Activated naive CD4-positive, alpha-beta T cell treated with anti-CD3 and anti-CD28 coated beads, Interleukin-2, amount 50 U/mL, for 24 hours (primary cell): ENCODE data around the gene RPL22.

ENCODE experiments used
- H3K27ac Mint-ChIP-seq: one replicate; pipeline ENCODE4 v1.8.0; 2021; ENCODE audit warnings: mild to moderate bottlenecking, mixed read lengths
- H3K27me3 Mint-ChIP-seq: one replicate; pipeline ENCODE4 v1.8.0; 2021; ENCODE audit warnings: mixed read lengths
- H3K36me3 Mint-ChIP-seq: one replicate; pipeline ENCODE4 v1.8.0; 2021; ENCODE audit warnings: mixed read lengths
- H3K4me1 Mint-ChIP-seq: one replicate; pipeline ENCODE4 v1.8.0; 2021; ENCODE audit warnings: mixed read lengths
- H3K4me3 Mint-ChIP-seq: one replicate; pipeline ENCODE4 v1.8.0; 2021; ENCODE audit warnings: mild to moderate bottlenecking, mixed read lengths
- H3K9me3 Mint-ChIP-seq: one replicate; pipeline ENCODE4 v1.8.0; 2021; ENCODE audit warnings: mixed read lengths

RPL22 gene

GRCh38 chr1:6158181-6158580 lies 41.2 kb downstream of the RPL22 start:
- H3K36me3 Mint-ChIP-seq = no peaks in the 10 kb centered on the region
- H3K27me3 Mint-ChIP-seq = peaks cover 14% of the 10 kb centered on the region
- H3K4me1 Mint-ChIP-seq = no peaks in the 10 kb centered on the region
- H3K4me3 Mint-ChIP-seq = no peak overlapping the region
- H3K9me3 Mint-ChIP-seq = no peaks in the 10 kb centered on the region
- H3K27ac Mint-ChIP-seq = no peak overlapping the region

DNA sequence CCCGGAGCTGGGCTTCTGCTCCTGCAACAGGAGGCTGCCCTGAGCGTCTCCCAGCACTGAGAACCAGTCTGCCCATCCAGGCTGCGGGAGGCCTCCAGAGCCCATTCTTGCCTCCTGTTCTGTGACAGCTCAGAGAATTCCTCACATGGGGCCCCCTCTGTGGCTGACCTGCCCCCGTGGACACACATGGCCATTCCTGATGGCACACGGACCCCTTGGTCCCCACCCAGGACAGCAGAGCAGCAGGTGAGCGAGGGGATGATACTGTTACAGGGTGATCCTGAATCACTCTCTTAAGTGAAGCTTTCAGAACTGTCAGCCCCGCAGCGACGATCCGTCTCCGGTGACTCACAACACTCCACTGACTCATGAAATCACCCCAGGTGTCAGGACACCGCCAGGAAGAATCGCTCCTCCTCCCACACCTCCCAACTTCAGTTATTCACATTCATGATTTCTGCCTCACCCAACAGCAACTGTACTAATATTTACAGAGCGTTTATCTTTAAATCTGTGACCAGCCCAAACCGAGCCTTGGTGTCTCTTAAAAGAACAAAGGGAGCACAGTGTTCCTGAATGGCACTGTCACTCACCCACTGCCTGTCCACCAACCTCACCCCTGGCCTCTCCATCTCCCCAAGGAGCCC lies 41.7 kb downstream of the RPL22 start:
- Mint-ChIP-seq H3K36me3 (no peaks in the 10 kb centered on the region), H3K4me1 (no peaks in the 10 kb centered on the region), H3K27ac (no peak overlapping the region), H3K9me3 (no peaks in the 10 kb centered on the region), H3K4me3 (no peak overlapping the region), H3K27me3 (peaks cover 14% of the 10 kb centered on the region)

- Mint-ChIP-seq H3K9me3 (no peaks in the 10 kb centered on the region), H3K4me3 (no peak overlapping the region), H3K4me1 (no peaks in the 10 kb centered on the region), H3K27ac (no peak overlapping the region), H3K36me3 (no peaks in the 10 kb centered on the region), H3K27me3 (peaks cover 14% of the 10 kb centered on the region)
Observed at GRCh38 chr1:6157132-6157527, 42.3 kb downstream of the RPL22 start.

DNA sequence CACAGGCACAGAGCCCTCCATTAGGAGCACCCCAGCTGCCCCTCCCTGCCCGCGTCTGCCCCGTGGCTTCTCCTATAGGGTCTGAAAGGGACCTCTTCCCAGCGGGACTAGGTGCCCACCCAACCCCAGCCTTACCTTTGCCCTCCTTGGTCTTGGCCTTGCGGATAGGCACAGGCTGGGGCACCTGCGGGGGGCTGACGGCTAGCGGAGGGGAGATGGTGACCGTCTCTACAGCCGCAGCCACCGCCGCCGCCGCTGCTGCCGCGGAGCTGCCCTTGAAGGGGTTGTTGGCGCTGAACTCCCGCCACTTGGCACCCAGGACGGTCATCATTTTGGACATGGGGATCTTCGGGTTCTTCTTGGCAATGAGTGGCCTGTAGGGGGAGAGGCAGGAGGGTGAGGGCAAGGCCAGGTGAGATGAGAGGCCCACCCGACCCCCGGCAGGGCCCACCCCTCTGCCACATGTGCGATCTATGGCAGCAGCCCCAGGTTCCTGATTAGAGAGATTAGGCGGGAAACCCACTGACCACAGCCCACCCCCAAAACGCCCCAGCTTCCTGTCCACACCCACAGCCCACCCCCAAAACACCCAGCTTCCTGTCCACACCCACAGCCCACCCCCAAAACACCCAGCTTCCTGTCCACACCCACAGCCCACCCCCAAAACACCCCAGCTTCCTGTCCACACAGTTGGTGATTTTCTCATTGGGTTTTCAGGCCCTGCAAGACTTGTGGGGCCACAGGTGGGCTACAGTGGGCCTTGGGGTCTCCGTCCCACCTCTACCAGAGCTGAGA lies 44.7 kb downstream of the RPL22 start:
- Mint-ChIP-seq H3K27ac (no peak overlapping the region), H3K9me3 (no peaks in the 10 kb centered on the region), H3K27me3 (peaks cover 9% of the 10 kb centered on the region), H3K4me1 (no peaks in the 10 kb centered on the region), H3K4me3 (no peak overlapping the region), H3K36me3 (no peaks in the 10 kb centered on the region)

DNA sequence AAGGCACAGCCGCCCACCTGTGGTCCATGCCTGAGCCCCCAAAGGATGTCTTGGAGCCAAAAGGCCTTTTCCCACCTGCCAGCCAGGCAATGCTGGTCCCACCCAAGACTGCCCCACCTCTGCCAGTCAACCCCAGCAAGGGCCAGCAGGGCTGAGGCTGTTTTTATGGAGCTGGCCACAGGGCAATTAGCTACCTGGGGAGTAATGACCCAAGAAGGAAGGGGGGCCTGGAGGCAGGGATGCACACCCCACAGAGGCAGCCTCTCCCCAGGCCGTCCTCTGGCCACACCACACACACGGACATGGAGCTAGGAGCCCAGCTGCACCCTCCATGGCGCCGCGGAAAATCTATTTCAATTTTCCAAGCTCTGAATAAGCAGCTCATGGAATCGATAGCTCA lies 46.5 kb downstream of the RPL22 start:
- Mint-ChIP-seq H3K27ac (no peak overlapping the region), H3K4me3 (no peak overlapping the region), H3K36me3 (no peaks in the 10 kb centered on the region), H3K27me3 (peaks cover 5% of the 10 kb centered on the region), H3K9me3 (no peaks in the 10 kb centered on the region), H3K4me1 (peaks cover 4% of the 10 kb centered on the region)

DNA sequence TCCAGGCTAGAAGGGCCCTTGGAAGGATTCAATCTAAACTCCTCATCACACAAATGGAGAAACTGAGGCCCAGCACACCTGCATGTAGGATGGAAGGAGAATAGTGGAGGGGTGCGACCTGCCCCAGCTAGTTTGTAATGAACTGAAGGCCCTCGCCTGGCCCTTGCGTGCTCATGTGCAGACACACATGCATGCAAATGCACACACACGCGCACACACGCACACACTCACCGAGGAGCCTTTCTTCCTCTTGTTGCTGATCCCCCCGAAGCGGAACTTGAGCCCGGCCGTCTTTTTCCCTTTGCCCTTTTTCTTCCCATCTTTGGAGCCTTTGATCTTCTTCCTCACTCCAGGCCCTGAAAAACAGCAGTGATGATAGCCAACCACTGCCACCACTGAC lies 47.2 kb downstream of the RPL22 start:
- Mint-ChIP-seq H3K36me3 (no peaks in the 10 kb centered on the region), H3K27me3 (peaks cover 3% of the 10 kb centered on the region), H3K4me3 (no peak overlapping the region), H3K27ac (no peak overlapping the region), H3K4me1 (peaks cover 4% of the 10 kb centered on the region), H3K9me3 (no peaks in the 10 kb centered on the region)

DNA sequence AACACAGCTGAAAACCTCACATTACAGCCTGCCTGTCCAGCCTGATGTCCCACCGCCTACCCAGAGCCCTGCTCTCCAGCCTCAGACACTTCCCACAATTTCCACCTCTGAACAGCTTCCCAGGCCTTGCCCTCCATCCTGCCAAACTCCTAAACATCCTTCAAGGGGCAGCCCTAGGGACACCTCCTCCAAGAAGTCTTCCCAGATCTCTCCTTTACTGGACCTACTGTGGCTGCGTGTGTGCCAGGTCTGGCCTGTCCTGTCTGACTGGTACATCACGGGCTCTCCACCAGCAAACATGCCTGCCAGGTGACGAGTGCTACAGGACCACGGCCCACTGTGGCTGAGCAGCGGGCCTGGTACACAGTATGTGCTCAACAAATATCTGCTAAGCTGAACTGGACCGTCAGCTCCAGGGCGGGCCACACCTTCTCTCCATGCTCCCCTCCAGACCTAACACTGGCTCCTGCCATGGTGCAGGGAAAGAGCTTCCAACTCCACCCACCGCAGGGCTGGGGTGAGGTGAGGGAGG lies 48.0 kb downstream of the RPL22 start:
- H3K36me3 Mint-ChIP-seq = no peaks in the 10 kb centered on the region
- peaks cover 3% of the 10 kb centered on the region for H3K27me3 Mint-ChIP-seq
- peaks cover 4% of the 10 kb centered on the region for H3K4me1 Mint-ChIP-seq
- H3K4me3 Mint-ChIP-seq = peak overlapping the region; percentile 8
- no peak overlapping the region for H3K27ac Mint-ChIP-seq
- no peaks in the 10 kb centered on the region for H3K9me3 Mint-ChIP-seq

- Mint-ChIP-seq H3K36me3 (no peaks in the 10 kb centered on the region), H3K4me1 (peaks cover 4% of the 10 kb centered on the region), H3K27me3 (peaks cover 3% of the 10 kb centered on the region)
Observed at GRCh38 chr1:6150006-6150938, 49.1 kb downstream of the RPL22 start.

DNA sequence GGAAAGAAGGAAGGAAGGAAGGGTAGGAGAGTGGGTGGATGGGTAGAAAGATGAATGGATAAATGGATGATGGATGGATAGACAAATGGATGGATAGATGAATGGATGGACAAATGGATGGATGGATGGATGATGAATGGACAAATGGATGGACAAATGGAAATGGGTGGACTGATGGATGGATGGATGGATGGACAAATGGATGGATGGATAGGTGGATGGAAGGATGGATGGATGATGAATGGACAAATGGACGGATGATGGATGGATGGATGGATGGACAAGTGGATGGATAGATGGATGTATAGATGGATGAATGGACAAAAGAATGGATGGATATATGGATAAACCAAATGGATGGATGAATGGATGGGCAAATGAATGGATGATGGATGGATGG lies 49.8 kb downstream of the RPL22 start:
- peaks cover 4% of the 10 kb centered on the region for H3K4me1 Mint-ChIP-seq
- H3K27ac Mint-ChIP-seq = no peak overlapping the region
- no peak overlapping the region for H3K4me3 Mint-ChIP-seq
- H3K9me3 Mint-ChIP-seq = no peaks in the 10 kb centered on the region
- no peaks in the 10 kb centered on the region for H3K36me3 Mint-ChIP-seq
- peaks cover 3% of the 10 kb centered on the region for H3K27me3 Mint-ChIP-seq

More at GRCh38 chr1:6150006-6150938, 49.1 kb downstream of the RPL22 start:
- Mint-ChIP-seq H3K9me3 (no peaks in the 10 kb centered on the region), H3K4me3 (no peak overlapping the region), H3K27ac (no peak overlapping the region)

DNA sequence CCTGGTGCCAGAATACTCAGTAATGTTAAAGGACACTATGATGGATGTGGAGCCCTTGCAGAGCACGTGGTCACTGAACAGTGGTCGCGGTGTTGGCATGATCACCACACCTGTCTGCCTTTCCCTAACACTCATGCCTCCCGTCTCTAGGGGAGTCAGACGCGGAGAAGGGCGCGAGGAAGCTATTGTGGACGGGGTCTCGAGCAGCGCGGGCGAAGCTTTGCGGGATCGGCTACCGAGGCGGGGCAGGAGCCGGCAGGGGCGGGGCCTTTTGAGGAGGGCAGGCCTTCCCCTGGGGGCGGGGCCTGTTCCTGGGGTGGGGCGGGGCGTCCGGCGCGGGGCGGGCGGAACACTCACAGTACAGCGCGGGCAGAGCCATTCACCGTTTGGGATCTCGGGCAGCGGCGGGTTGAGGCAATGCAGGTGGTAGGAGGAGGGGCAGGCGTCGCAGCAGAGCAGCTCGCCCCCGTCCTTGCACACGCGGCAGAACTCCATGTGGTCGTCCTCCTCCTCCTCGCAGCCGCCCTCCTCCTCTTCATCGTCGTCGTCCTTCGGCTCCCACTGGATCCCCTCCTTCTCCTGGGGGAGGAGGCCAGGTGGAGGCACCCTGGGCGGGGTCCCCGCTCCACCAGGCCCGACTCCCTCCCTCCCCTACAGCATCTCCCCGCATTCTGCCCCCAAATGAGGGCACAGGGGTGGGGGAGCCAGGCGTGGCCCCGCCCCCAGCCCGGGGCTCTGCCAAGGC lies 50.7 kb downstream of the RPL22 start:
- Mint-ChIP-seq H3K27ac (no peak overlapping the region), H3K27me3 (peaks cover 3% of the 10 kb centered on the region), H3K9me3 (no peaks in the 10 kb centered on the region), H3K4me3 (peak overlapping the region; percentile 76), H3K4me1 (peaks cover 4% of the 10 kb centered on the region), H3K36me3 (no peaks in the 10 kb centered on the region)

DNA sequence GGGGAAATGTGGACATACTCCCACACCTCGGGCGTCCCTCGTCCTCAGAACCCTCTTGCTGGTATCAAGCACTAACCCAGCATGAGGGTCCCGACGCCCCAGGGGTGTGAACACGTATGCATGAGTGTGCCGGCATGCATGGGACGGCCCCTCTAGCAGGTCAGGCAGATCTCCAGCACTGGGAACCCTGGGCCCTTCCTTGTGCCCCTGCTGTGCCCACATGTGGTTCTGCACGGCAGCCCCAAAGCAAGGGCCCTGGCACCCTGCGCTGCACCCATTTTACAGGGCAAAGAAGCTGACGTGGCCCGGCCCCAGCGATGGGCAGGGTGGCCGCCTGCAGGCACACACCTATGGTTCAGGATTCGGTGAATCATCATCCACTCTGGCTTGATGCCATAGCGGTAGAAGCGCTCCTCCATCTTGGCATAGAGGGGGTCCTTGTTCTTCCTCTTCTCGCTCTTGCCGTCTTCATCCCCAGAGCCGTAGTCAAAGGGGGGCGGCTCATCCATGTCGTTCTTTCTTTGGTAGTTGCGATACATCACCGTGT lies 53.5 kb downstream of the RPL22 start:
- Mint-ChIP-seq H3K27me3 (peaks cover 3% of the 10 kb centered on the region), H3K4me3 (no peak overlapping the region), H3K9me3 (no peaks in the 10 kb centered on the region), H3K4me1 (peaks cover 4% of the 10 kb centered on the region), H3K27ac (no peak overlapping the region), H3K36me3 (no peaks in the 10 kb centered on the region)

- no peak overlapping the region for H3K4me3 Mint-ChIP-seq
- H3K36me3 Mint-ChIP-seq = no peaks in the 10 kb centered on the region
- H3K27ac Mint-ChIP-seq = no peak overlapping the region
Observed at GRCh38 chr1:6145396-6145750, 54.0 kb downstream of the RPL22 start.

DNA sequence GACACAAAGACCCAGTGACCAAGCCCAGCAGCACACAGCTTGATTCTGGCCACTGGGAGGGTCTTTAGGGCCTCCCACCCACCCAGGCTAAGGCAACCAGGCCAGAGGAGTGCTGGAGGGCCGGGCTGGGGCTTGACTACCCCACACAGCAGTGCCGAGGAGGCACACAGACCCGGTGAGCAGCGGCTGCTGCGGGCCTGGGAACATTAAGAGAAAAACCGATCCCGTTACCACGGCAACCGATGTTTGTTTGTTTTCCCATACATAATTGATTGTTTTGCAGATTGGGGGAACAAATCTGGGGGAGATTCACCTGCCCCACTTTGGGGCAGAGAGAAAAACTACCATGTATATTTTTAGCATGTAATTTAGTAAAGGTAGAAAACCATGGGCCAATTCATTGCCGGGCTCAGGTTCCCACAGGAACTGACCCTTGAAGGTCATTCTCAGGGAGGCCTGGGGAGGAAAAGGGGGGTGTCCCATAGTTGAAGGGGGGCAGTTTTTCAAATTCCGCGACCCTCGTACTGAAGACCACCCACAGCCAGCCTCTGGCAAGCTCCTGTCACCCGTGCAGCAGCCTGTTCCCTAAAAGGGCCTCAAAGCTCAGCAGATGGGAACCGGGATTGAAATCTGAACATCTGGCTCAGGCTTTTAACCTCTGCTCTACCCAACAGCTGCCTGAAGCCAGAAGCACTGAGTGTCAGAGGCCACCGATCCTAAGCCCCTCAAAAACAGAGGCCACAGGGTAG lies 54.6 kb downstream of the RPL22 start:
- Mint-ChIP-seq H3K27ac (no peak overlapping the region), H3K27me3 (peaks cover 3% of the 10 kb centered on the region), H3K9me3 (no peaks in the 10 kb centered on the region), H3K4me1 (peaks cover 4% of the 10 kb centered on the region), H3K36me3 (no peaks in the 10 kb centered on the region), H3K4me3 (no peak overlapping the region)

More at GRCh38 chr1:6145396-6145750, 54.0 kb downstream of the RPL22 start:
- Mint-ChIP-seq H3K4me1 (peaks cover 4% of the 10 kb centered on the region), H3K27me3 (peaks cover 3% of the 10 kb centered on the region), H3K9me3 (no peaks in the 10 kb centered on the region)

- no peak overlapping the region for H3K27ac Mint-ChIP-seq
- H3K4me3 Mint-ChIP-seq = no peak overlapping the region
Observed at GRCh38 chr1:6144175-6144574, 55.2 kb downstream of the RPL22 start.

More at GRCh38 chr1:6144175-6144574, 55.2 kb downstream of the RPL22 start:
- Mint-ChIP-seq H3K9me3 (no peaks in the 10 kb centered on the region), H3K27me3 (peaks cover 3% of the 10 kb centered on the region), H3K4me1 (peaks cover 4% of the 10 kb centered on the region), H3K36me3 (no peaks in the 10 kb centered on the region)
